ENCODE data around the gene CHD3. TPM values are rescaled to one million over a fixed set of nuclear protein-coding genes. Genes with fewer than 3 reads are reported as not detected.

Gene CHD3
- total RNA-seq (2022; extraction: Qiagen RNA extraction): 54.9 to 60.9 TPM (median 60.5 TPM) in 5 replicates

DNA sequence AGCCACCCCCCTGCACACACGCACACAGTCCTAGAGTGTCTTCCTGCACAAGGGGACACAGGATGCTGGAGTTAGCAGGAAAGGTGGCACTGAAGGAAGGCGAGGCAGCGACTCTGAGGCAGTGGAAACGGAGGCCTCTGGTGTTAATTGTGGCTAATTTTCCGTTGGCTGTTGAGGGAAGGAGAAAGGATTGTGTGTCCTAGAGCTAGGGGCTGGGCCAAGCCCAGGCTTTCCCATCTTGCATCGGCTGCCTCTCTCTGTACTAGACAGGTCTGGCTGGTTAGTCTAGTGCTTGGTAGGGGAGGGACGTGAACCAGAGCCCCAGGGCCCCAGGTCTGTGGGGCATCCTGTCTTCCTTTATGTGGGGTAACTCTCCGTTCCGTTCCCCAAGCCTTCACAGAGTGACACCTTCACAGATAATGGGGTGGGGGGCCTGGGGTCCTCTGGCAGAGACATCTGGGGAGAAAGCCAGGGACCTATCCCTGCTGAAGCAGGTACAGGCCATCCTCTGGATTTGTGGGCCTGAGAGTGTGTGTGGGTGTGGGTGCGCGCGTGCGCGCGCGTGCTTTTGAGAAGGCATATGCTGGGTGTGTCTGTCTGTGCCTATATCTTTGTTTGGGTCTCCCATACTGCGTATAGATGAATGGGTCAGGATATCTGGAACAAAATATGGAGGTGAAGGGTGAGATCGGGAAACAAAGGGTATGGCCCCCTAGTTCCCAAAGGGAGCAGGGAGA, at the start of gene CHD3:
Gene CHD3 (plus strand): TSS at position 606 of the 737 bp plus-strand sequence. CDS start 212 bp downstream, outside the sequence.

GRCh38 chr17:7854851-7855659, 33.5 kb upstream of the CHD3 start, which contains the start of gene TMEM88:
TMEM88 (plus strand) TSS chr17:7855066; CDS start chr17:7855075, 9 bp downstream.

GRCh38 chr17:7856811-7857712, 31.5 kb upstream of the CHD3 start, which contains the start of gene NAA38:
NAA38 (minus strand) TSS chr17:7857559; CDS start chr17:7857463, 96 bp downstream.

GRCh38 chr17:7857713-7858521, 30.7 kb upstream of the CHD3 start, which contains the start of gene CYB5D1:
CYB5D1 (plus strand) TSS chr17:7858003; CDS start chr17:7858135, 132 bp downstream.

GRCh38 chr17:7915611-7916384, 27.2 kb downstream of the CHD3 start, which contains the start of gene RNF227:
RNF227 (minus strand) TSS chr17:7916289; CDS start chr17:7916195, 94 bp downstream.

DNA sequence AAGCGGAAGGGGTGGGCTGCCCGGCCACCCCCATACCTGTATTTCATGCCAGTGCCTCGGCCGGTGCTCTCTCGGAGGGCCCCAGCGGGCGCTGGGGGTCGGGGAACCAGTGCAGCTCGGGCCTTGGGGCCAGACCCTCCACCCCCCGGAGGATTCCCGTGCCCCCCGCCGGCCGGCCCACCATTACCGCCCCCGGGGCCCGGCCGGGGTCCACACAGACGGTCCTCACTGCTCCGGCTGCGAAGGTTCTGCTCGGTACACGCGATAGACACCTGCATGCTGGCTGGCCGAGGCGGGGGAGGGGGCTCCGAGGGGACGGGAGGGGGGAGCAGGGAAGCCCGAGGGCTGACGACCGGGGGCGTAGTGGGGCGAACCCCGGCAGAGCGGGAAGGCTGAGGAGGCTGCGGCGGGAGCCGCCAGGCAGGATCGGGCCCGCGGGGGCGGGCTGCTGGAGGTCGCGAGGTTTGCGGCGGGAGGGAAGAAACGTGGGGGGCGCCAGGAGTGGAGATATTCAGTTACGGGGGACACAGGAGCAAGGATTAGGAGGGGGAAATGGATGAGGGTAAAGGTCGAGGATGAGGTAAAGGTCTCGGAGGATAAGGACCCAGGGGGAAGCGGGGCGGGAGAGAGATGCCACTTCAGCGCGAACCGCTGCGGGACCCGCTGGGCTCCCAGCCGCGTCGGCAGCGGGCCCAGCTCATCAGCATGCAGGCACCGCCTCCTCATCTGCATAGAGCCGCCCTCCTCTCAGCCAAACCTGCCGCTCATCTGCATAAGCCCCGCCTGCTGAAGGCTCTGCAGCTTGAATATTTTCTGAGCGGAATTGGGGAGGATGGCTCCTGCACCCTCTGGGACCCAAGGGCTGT, 40.8 kb downstream of the CHD3 start, which contains the start of gene KCNAB3:
Gene KCNAB3 (minus strand): TSS at position 699 of the 866 bp plus-strand sequence. CDS start 421 bp downstream, at position 278.

GRCh38 chr17:7931709-7932482, 43.3 kb downstream of the CHD3 start, which contains the start of the genes CNTROB and TRAPPC1:
CNTROB (plus strand) TSS chr17:7932206; CDS start chr17:7933080, 874 bp downstream.
TRAPPC1 (minus strand) TSS chr17:7931946; CDS start chr17:7931829, 117 bp downstream.

Other genes with a start within 250 kb of the CHD3 start
- gene ATP1B2, start 237.9 kb upstream of the CHD3 start, total RNA-seq (2022; extraction: Qiagen RNA extraction): 0.15 to 0.33 TPM (median 0.22 TPM) in 5 replicates
- gene TP53, start 201.3 kb upstream of the CHD3 start, total RNA-seq (2022; extraction: Qiagen RNA extraction): 42.0 to 45.0 TPM (median 44.1 TPM) in 5 replicates
- 31.4 to 42.9 TPM (median 39.7 TPM) in 5 replicates for gene WRAP53, start 200.3 kb upstream of the CHD3 start, total RNA-seq (2022; extraction: Qiagen RNA extraction)
- gene EFNB3, start 183.6 kb upstream of the CHD3 start, total RNA-seq (2022; extraction: Qiagen RNA extraction): 1.2 to 1.6 TPM (median 1.3 TPM) in 5 replicates
- 0.02 to 0.05 TPM (median 0.03 TPM) in 5 replicates for gene DNAH2, start 171.0 kb upstream of the CHD3 start, total RNA-seq (2022; extraction: Qiagen RNA extraction)
- 11.9 to 15.7 TPM (median 13.1 TPM) in 5 replicates for gene KDM6B, start 54.6 kb upstream of the CHD3 start, total RNA-seq (2022; extraction: Qiagen RNA extraction)
- gene TMEM88, start 33.7 kb upstream of the CHD3 start, total RNA-seq (2022; extraction: Qiagen RNA extraction): 0.20 to 0.89 TPM (median 0.71 TPM) in 5 replicates
- 161 to 242 TPM (median 226 TPM) in 5 replicates for gene NAA38, start 31.2 kb upstream of the CHD3 start, total RNA-seq (2022; extraction: Qiagen RNA extraction)
- gene CYB5D1, start 30.8 kb upstream of the CHD3 start, total RNA-seq (2022; extraction: Qiagen RNA extraction): 17.9 to 20.5 TPM (median 18.6 TPM) in 5 replicates
- 1.4 to 1.8 TPM (median 1.5 TPM) in 5 replicates for gene RNF227, start 27.5 kb downstream of the CHD3 start, total RNA-seq (2022; extraction: Qiagen RNA extraction)
- gene KCNAB3, start 41.1 kb downstream of the CHD3 start, total RNA-seq (2022; extraction: Qiagen RNA extraction): 1.3 to 3.3 TPM (median 2.2 TPM) in 5 replicates
- 325 to 343 TPM (median 332 TPM) in 5 replicates for gene TRAPPC1, start 43.2 kb downstream of the CHD3 start, total RNA-seq (2022; extraction: Qiagen RNA extraction)
- 37.9 to 48.3 TPM (median 41.6 TPM) in 5 replicates for gene CNTROB, start 43.4 kb downstream of the CHD3 start, total RNA-seq (2022; extraction: Qiagen RNA extraction)
- 0.38 to 0.78 TPM (median 0.50 TPM) in 5 replicates for gene GUCY2D, start 113.8 kb downstream of the CHD3 start, total RNA-seq (2022; extraction: Qiagen RNA extraction)
- 0.42 to 0.60 TPM (median 0.51 TPM) in 5 replicates for gene ALOX15B, start 150.3 kb downstream of the CHD3 start, total RNA-seq (2022; extraction: Qiagen RNA extraction)
- 1.1 to 1.5 TPM (median 1.4 TPM) in 5 replicates for gene ALOX12B, start 198.9 kb downstream of the CHD3 start, total RNA-seq (2022; extraction: Qiagen RNA extraction)
- 5.9 to 10.2 TPM (median 7.3 TPM) in 5 replicates for gene ALOXE3, start 229.7 kb downstream of the CHD3 start, total RNA-seq (2022; extraction: Qiagen RNA extraction)
- gene HES7, start 235.3 kb downstream of the CHD3 start, total RNA-seq (2022; extraction: Qiagen RNA extraction): 2.3 to 5.4 TPM (median 5.2 TPM) in 5 replicates